ENCODE measurements around the gene ALG14.
"Not testable (repeated sequence)": the region's sequence is repeated elsewhere in the genome, so short reads cannot be mapped to it uniquely, and the experiment has no call there.

The ALG14 gene

DNA sequence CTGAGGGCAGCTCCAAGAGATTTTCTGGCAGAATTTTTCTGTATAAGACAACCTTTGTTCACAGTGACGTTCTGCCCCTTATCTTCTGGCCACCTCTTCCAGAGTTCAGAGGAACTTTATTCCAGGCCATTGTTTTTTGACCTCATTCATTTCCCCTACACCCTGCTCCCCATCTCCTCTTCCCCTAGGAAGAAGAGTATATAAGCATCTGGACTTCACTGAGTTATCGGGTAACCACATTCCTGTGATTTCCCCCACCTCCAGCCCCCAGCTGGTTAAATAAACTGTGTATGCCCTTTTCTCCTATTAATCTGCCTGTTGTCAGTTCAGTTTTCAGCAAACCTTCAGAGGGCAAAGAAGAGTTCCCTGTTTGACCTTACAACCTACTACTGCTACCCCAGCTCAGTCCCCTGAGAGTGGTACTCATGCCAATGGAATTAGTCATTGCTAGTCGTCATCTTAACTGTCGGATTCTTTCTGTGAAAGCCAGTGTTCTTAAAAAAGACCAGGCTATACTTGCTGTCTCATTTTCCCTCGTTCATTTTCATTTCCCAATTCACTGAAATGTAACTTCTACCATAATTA is 14.3 kb upstream of the ALG14 start:
- no peak for DNase-seq

- no peak for DNase-seq
Observed at GRCh38 chr1:95085376-95085775, 12.6 kb upstream of the ALG14 start.

DNA sequence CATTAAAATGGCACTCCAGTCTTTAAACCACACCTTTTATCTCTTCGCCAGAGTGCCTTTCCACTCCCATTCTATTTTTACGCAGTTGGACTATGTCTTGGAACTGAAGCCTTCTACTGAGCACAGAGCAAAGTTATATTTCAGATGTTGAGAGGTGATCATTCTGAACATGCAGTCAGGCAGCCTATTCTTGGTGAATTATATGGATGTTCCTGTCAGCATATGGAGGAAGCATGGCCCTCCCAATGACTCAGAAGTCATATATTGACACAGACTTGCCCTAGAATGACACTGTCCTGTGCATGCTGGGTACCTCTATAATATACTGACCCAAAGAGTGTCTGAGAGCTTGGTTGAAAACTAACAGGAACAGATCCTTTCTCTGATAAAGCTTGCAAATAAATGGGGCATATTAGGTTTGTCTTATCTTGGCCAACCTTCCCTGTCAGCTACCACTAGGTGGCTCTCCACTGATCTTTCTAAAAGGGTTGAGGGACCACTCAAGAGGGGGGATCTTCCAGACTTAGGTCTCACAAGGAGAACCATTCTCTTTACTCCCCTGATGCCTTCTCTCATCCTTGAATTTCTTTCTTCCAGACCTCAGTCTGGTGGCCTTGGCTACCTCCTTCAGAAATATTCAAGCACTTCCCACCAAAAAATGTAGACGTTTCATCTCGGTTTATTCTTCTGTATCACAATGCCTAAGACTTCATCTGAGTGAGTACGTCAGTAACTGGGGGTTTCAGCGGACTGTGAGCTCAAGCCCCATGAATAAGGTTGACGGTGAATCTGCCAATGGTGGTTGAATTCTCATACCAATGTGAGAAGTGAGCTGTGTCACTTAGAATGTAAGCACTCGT is 11.8 kb upstream of the ALG14 start:
- DNase-seq: peak in 6 of 14 donors; percentile 0 to 29 (median 12)

DNA sequence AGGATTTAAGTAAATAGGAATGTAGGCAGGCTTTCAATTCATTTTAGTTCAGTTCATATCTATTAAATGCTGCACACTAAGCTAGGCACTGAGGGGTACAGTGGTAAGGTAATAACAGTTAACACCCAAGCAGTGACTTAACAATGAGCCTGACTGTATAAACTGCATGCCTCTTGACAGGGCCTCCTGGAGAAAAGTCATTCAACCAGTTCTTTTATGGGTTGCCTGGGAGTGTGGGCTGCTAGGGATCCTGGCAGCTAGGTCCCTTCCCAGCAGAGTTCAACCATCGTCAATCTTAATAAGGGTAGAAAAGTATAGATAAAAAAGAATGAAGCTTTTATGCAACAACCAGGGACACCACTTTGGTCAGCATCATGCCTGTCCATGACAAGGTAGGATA is 8.1 kb upstream of the ALG14 start:
- DNase-seq: no peak

DNA sequence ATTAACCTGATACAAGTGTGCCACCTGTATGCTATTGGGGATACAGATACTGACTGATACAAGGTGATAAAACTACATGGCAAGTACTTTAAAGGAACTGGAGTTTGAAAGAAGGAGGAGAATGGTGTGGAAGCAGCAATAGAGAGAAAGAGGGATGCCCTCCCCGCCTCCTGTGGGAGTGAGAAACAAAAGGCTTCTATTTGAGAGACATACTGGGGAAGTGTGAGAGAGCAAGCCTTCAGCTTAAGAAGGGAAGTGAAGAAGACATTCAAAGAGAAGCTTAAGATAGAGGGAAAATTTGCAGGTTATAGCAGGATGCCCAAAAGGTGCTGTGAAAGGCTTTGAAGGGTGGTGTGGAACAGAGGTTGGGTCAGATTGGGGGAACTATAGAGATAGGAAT is 7.7 kb upstream of the ALG14 start:
- no peak for DNase-seq

- DNase-seq: no peak
Observed at GRCh38 chr1:95076034-95076433, 3.3 kb upstream of the ALG14 start.

- DNase-seq: no peak
Observed at GRCh38 chr1:95073446-95073845, 695 bp upstream of the ALG14 start.

- DNase-seq: peak in 1 of 14 donors; percentile 48
Observed at GRCh38 chr1:95072117-95072516, 634 bp downstream of the ALG14 start.

- no peak for DNase-seq
Observed at GRCh38 chr1:95071539-95071938, 1.2 kb downstream of the ALG14 start.

DNA sequence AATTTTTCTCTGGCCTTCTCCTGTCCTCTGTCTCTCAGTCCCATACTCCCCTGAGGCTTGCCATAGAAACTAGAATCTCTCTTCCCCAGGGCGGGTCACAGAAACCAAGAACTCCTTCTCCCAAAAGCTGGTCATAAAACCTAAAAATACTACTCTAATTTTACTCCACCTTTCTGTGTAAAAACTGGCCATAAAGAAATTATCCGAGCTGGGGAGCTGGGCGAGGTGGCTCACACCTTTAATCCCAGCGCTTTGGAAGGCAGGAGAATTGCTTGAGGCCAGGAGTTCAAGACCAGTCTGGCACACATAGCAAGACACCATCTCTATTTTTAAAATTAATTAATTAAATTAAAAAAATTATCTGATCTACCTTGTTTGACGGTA is 3.0 kb downstream of the ALG14 start:
- no peak for DNase-seq

DNA sequence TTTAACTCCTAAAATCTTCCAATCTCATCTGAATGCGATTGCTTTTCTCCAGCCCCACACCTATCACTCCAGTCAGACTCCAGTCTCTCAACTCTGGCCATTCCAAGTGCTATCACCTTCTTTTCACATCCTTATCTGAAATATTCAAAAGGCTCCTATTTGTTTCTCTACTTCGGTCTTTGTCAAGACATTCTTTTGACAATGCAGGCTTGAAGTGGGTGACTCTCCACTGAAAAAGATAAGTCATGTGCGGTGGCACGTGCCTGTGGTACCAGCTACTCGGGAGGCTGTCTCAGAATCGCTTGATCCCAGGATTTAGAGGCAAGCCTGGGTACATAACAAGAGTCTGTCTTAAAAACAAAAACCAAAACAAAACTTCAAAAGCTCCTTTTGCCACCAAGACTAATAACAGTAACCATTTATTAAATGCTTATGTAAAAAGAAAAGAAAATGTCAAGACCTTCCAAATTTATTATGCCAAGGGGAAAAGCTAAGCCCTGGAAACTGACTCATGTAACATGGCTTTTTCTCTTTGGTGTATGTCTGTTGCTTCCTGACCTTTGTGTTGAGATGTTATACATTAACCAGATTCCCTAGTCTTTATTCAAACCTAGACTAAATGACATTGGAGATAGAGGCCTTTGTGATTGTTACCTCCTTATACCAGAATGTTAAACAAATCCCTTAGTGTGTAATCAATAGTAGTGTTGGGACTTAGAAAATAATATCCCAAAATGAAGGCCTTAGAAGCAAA is 3.6 kb downstream of the ALG14 start:
- no peak for DNase-seq

GRCh38 chr1:95067568-95067967 is 5.2 kb downstream of the ALG14 start:
- DNase-seq: no peak

DNA sequence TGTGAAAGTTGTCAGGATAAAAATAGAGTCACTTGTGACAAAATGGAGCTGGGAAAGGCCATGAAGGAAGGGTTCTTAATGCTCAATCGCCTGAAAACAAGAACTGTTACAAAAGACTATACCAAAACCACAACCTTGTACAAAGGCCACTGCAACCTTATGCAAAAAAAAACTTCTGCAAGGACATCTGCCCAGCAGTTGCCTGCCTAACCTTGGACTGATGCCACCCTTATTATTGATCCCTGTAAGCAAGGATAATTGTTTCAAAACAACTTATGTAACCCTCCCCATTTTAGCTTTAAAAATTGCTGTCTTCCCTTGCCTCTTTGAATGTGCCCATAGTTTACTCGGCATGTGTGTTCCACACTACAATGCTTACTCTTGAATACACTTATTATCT is 5.7 kb downstream of the ALG14 start:
- DNase-seq: no peak

GRCh38 chr1:95061445-95062006 is 11.2 kb downstream of the ALG14 start:
- no peak for DNase-seq

DNA sequence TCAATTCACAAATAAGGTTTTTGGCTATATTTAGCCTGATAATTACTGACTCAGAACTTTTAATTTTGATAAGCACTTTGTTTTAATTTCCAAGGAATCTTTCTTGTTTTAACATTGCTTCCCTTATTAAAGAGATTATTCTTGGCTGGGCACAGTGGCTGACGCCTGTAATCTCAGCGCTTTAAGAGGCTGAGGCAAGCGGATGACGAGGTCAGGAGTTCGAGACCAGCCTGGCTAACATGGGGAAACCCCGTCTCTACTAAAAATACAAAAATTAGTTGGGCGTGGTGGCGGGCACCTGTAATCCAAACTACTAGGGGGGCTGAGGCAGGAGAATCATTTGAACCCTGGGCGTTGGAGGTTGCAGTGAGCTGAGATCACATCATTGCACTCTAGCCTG is 13.8 kb downstream of the ALG14 start:
- DNase-seq: no peak

DNA sequence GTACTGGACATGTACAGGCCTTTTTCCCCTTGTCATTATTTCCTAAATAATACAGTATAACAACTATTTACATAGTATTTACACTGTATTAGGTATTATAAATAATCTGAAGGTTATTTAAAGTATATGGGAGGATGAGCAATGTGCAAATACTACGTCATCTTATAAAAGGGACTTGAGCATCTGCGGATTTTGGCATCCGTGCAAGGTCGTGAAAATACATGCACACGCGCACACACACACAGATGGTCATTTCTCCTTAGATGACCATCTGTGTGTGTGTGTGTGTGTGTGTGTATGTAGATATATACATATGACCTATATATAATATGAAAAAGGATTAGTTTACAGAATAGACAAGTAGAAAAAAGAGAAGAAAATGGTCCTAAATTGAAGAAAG is 15.4 kb downstream of the ALG14 start:
- DNase-seq: peak in 1 of 14 donors; percentile 47

DNA sequence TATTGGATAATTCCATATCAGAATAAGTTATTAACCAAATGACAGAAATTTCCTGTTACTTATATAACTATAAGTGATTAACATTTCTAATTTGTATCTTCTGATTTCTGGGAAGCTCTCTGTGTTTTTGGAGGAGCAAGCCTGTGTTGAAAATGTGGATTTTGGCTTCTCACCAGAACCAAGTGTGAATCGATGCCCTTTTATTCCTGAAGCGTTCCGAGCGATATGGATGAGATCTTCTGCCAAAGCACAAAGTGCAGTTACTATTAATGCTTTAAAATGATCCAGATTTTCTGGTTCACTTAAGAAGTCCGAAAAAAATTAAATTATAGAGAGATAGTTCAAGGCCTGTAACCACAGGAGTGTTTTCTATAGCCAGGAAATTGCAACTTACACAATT is 22.8 kb downstream of the ALG14 start:
- no peak for DNase-seq

GRCh38 chr1:95048317-95048716 is 24.4 kb downstream of the ALG14 start:
- no peak for DNase-seq

DNA sequence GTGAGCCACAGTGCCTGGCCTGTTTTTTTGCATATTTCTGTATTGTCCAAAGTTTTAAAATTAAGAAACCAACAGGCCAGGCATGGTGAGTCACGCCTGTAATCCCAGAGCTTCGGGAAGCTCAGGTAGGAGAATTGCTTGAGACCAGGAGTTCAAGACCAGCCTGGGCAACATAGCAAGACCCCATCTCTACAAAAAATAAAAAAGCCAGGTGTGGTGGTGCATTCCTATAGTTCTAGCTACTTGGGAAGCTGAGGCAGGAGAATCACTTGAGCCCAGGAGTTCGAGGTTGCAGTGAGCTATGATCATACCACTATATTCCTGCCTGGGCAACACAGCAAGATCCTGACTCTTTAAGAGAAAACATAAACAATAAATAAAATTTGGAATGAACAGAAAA is 25.1 kb downstream of the ALG14 start:
- not testable (repeated sequence) for DNase-seq

DNA sequence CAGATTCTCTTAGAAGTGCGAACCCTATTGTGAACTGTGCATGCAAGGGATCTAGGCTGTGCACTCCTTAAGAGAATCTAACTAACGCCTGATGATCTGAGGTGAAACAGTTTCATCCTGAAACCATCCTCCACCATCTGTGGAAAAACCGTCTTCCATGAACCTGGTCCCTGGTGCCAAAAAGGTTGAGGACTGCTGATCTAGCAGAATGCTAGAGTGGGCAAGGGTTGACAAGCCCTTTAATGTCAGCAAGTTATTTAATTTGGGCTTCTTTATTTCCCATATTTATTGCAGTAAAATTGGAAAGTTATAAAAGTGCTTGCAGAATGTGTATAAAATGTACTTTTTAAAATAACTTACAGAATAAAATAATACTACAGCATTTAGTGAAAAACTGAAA is 26.4 kb downstream of the ALG14 start:
- DNase-seq: no peak

GRCh38 chr1:95043141-95043980 is 29.4 kb downstream of the ALG14 start:
- DNase-seq: peak in 13 of 14 donors; percentile 20 to 79 (median 67)

DNA sequence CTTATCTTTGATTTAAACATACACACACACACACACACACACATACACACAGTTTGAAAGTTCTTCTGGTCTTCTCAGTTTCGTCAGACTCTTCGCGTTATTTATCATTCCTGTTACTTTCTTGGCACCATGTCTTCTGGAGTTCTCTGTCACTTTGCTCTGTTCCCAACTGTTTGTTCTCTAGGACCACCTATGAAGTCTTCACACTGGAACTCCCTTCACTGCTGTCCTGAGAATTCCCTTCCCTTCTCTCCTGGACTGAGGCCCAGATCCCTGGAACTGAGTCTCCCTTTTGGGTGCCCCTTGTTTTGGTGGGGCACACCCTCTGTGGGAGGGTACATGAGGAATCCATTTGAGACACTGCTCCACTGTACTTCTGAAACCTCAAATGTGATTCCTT is 30.5 kb downstream of the ALG14 start:
- peak in 4 of 14 donors; percentile 4 to 13 (median 7) for DNase-seq

Data from C1 segment of cervical spinal cord (tissue), 14 donors.